WTC11 (cell line): ENCODE data around the gene PKN3. TPM values are rescaled to one million over a fixed set of nuclear protein-coding genes. Genes with fewer than 3 reads are reported as not detected.

Source experiments
- ATAC-seq: fragments of 200-7000 bp; cut with Tn5 transposase; 2 replicates; pipeline ENCODE4 v1.10.0; 2021; ENCODE audit warnings: mild to moderate bottlenecking, moderate library complexity
- CTCF ChIA-PET: fragments of 300-600 bp; sonication (Branson Sonifier 250); formaldehyde crosslinking; loops from one replicate; lab custom pipeline; 2021; ENCODE audit warnings: antibody characterized with exemption; lab: Charles Lee
- POLR2A ChIA-PET: fragments of 350-600 bp; sonication (Branson Sonifier 250); formaldehyde crosslinking; loops from one replicate; lab custom pipeline; 2021; ENCODE audit warnings: antibody characterized with exemption; lab: Charles Lee
- DNase-seq: peaks from one replicate; pipeline ENCODE4 v3.0.0; 2021; ENCODE audit warnings: low spot score
- H3K27ac Mint-ChIP-seq: 2 replicates; pipeline ENCODE4 v1.8.0; 2021; ENCODE audit warnings: mixed read lengths
- H3K27me3 Mint-ChIP-seq: 2 replicates; pipeline ENCODE4 v1.8.0; 2021; ENCODE audit warnings: low read depth, mild to moderate bottlenecking, moderate library complexity, mixed read lengths
- H3K36me3 Mint-ChIP-seq: 2 replicates; pipeline ENCODE4 v1.8.0; 2021; ENCODE audit warnings: mixed read lengths
- H3K4me1 Mint-ChIP-seq: 2 replicates; pipeline ENCODE4 v1.8.0; 2022; ENCODE audit warnings: mixed read lengths
- H3K4me3 Mint-ChIP-seq: 2 replicates; pipeline ENCODE4 v1.8.0; 2021; ENCODE audit warnings: mild to moderate bottlenecking, moderate library complexity, mixed read lengths
- H3K9me3 Mint-ChIP-seq: 2 replicates; pipeline ENCODE4 v1.8.0; 2021; ENCODE audit warnings: mixed read lengths
- CREB1 ChIP-seq: sonication (generic); formaldehyde crosslinking; IDR thresholded peaks from 2 replicates; pipeline ENCODE4 v1.8.0; 2023; ENCODE audit warnings: mild to moderate bottlenecking, missing genetic modification reagents
- IRF2 ChIP-seq: sonication (generic); formaldehyde crosslinking; IDR thresholded peaks from 2 replicates; pipeline ENCODE4 v1.8.0; 2022; ENCODE audit warnings: low read depth, missing genetic modification reagents, borderline replicate concordance
- NR1H2 ChIP-seq: sonication (generic); formaldehyde crosslinking; IDR thresholded peaks from 2 replicates; pipeline ENCODE4 v1.9.0; 2021; ENCODE audit warnings: mild to moderate bottlenecking, moderate library complexity, missing genetic modification reagents
- NR2C2 ChIP-seq: sonication (generic); formaldehyde crosslinking; IDR thresholded peaks from 2 replicates; pipeline ENCODE4 v1.8.0; 2022; ENCODE audit warnings: mild to moderate bottlenecking, missing genetic modification reagents
- PRRX2 ChIP-seq: fragments of 250-450 bp; sonication (Bioruptor Pico); IDR thresholded peaks from 2 replicates; pipeline ENCODE4 v1.8.0; 2021; ENCODE audit warnings: mild to moderate bottlenecking
- USF2 ChIP-seq: sonication (generic); formaldehyde crosslinking; IDR thresholded peaks from 2 replicates; pipeline ENCODE4 v1.8.1; 2023; ENCODE audit warnings: mild to moderate bottlenecking, missing genetic modification reagents, moderate library complexity
- ZNF317 ChIP-seq: sonication (generic); formaldehyde crosslinking; IDR thresholded peaks from 2 replicates; pipeline ENCODE4 v1.8.1; 2023; ENCODE audit warnings: low read depth, mild to moderate bottlenecking, moderate library complexity, missing genetic modification reagents, borderline replicate concordance
- ZNF512 ChIP-seq: sonication (generic); formaldehyde crosslinking; IDR thresholded peaks from 2 replicates; pipeline ENCODE4 v1.8.1; 2022; ENCODE audit warnings: missing genetic modification reagents, borderline replicate concordance
- total RNA-seq: library from RNA; stranded (reverse); gene quantifications from 3 replicates; pipeline ENCODE4 v1.2.3, GENCODE V29; 2021
- TF ChIP-seq, protein P1 (sequence below): sonication (generic); formaldehyde crosslinking; IDR thresholded peaks from 2 replicates; pipeline ENCODE4 v1.8.0; 2023; ENCODE audit warnings: missing genetic modification reagents
- TF ChIP-seq, protein P2 (sequence below): sonication (generic); formaldehyde crosslinking; IDR thresholded peaks from 2 replicates; pipeline ENCODE4 v1.8.0; 2023; ENCODE audit warnings: mild to moderate bottlenecking, missing genetic modification reagents
- TF ChIP-seq, protein P3 (sequence below): sonication (generic); formaldehyde crosslinking; IDR thresholded peaks from 2 replicates; pipeline ENCODE4 v1.8.0; 2022; ENCODE audit warnings: mild to moderate bottlenecking, missing genetic modification reagents
- TF ChIP-seq, protein P4 (sequence below): fragments of 250-450 bp; sonication (Bioruptor Pico); IDR thresholded peaks from 2 replicates; pipeline ENCODE4 v1.9.0; 2021; ENCODE audit warnings: moderate library complexity, mild to moderate bottlenecking, inconsistent platforms, borderline replicate concordance
- TF ChIP-seq, protein P5 (sequence below): sonication (generic); formaldehyde crosslinking; IDR thresholded peaks from 2 replicates; pipeline ENCODE4 v1.8.1; 2022; ENCODE audit warnings: mild to moderate bottlenecking, moderate library complexity, missing genetic modification reagents
- TF ChIP-seq, protein P6 (sequence below): fragments of 200-600 bp; IDR thresholded peaks from 2 replicates; pipeline ENCODE4 v1.8.0; 2022; ENCODE audit warnings: antibody characterized with exemption

Gene PKN3
- total RNA-seq, 1 experiment from 2014 or later = 24.1 TPM

- ATAC-seq = no peak
- H3K4me3 Mint-ChIP-seq = peak overlapping the region; percentile 83; the same call in 1 of the 2 replicates
- POLR2A ChIA-PET = interaction anchor here (0.7 kb wide), 1 partner anchor 309 kb away, joined by 4 read pairs; no protein-coding TSS in a partner anchor
Measured at GRCh38 chr9:128704356-128704670, 2.0 kb downstream of the PKN3 start.

GRCh38 chr9:128705051-128705965 lies 3.0 kb downstream of the PKN3 start:
- H3K9me3 Mint-ChIP-seq = no peaks in the 10 kb centered on the region
- H3K4me3 Mint-ChIP-seq = no peak overlapping the region
- peaks cover 4% of the 10 kb centered on the region; the same call in 1 of the 2 replicates for H3K4me1 Mint-ChIP-seq
- CTCF ChIA-PET = interaction anchor here (0.9 to 2.1 kb wide), 3 partner anchors 19 to 70 kb away, joined by 4 to 7 read pairs (median 4); partner anchors contain the start of gene ZDHHC12
- no peak overlapping the region for H3K27ac Mint-ChIP-seq
- TF ChIP-seq, protein P1, sequence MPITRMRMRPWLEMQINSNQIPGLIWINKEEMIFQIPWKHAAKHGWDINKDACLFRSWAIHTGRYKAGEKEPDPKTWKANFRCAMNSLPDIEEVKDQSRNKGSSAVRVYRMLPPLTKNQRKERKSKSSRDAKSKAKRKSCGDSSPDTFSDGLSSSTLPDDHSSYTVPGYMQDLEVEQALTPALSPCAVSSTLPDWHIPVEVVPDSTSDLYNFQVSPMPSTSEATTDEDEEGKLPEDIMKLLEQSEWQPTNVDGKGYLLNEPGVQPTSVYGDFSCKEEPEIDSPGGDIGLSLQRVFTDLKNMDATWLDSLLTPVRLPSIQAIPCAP (CRISPR knock-in tag) = no peak
- TF ChIP-seq, protein P2, sequence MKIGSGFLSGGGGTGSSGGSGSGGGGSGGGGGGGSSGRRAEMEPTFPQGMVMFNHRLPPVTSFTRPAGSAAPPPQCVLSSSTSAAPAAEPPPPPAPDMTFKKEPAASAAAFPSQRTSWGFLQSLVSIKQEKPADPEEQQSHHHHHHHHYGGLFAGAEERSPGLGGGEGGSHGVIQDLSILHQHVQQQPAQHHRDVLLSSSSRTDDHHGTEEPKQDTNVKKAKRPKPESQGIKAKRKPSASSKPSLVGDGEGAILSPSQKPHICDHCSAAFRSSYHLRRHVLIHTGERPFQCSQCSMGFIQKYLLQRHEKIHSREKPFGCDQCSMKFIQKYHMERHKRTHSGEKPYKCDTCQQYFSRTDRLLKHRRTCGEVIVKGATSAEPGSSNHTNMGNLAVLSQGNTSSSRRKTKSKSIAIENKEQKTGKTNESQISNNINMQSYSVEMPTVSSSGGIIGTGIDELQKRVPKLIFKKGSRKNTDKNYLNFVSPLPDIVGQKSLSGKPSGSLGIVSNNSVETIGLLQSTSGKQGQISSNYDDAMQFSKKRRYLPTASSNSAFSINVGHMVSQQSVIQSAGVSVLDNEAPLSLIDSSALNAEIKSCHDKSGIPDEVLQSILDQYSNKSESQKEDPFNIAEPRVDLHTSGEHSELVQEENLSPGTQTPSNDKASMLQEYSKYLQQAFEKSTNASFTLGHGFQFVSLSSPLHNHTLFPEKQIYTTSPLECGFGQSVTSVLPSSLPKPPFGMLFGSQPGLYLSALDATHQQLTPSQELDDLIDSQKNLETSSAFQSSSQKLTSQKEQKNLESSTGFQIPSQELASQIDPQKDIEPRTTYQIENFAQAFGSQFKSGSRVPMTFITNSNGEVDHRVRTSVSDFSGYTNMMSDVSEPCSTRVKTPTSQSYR (CRISPR knock-in tag) = no peak
- no peaks in the 10 kb centered on the region for H3K27me3 Mint-ChIP-seq
- peak; percentile 9 for DNase-seq
- POLR2A ChIA-PET = no interaction called here
- H3K36me3 Mint-ChIP-seq = peaks cover 4% of the 10 kb centered on the region; the same call in 1 of the 2 replicates
- no peak for ATAC-seq

More at GRCh38 chr9:128704356-128704670, 2.0 kb downstream of the PKN3 start:
- no peaks in the 10 kb centered on the region for H3K9me3 Mint-ChIP-seq
- TF ChIP-seq ZNF512 (CRISPR knock-in tag) (no peak), USF2 (CRISPR knock-in tag) (no peak), IRF2 (CRISPR knock-in tag) (no peak), NR1H2 (no peak), CREB1 (CRISPR knock-in tag) (no peak), PRRX2 (CRISPR knock-in tag) (no peak)
- TF ChIP-seq, protein P1 (CRISPR knock-in tag) = no peak
- TF ChIP-seq, protein P3, sequence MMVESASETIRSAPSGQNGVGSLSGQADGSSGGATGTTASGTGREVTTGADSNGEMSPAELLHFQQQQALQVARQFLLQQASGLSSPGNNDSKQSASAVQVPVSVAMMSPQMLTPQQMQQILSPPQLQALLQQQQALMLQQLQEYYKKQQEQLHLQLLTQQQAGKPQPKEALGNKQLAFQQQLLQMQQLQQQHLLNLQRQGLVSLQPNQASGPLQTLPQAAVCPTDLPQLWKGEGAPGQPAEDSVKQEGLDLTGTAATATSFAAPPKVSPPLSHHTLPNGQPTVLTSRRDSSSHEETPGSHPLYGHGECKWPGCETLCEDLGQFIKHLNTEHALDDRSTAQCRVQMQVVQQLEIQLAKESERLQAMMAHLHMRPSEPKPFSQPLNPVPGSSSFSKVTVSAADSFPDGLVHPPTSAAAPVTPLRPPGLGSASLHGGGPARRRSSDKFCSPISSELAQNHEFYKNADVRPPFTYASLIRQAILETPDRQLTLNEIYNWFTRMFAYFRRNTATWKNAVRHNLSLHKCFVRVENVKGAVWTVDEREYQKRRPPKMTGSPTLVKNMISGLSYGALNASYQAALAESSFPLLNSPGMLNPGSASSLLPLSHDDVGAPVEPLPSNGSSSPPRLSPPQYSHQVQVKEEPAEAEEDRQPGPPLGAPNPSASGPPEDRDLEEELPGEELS (CRISPR knock-in tag) = no peak
- DNase-seq = no peak
- CTCF ChIA-PET = interaction anchor here (0.7 to 2.1 kb wide), 4 partner anchors 20 to 69 kb away, joined by 3 to 7 read pairs (median 4); partner anchors contain the start of gene ZDHHC12
- H3K36me3 Mint-ChIP-seq = no peaks in the 10 kb centered on the region
- H3K27ac Mint-ChIP-seq = no peak overlapping the region
- H3K4me1 Mint-ChIP-seq = peaks cover 4% of the 10 kb centered on the region; the same call in 1 of the 2 replicates
- H3K27me3 Mint-ChIP-seq = no peaks in the 10 kb centered on the region

- POLR2A ChIA-PET = no interaction called here
- Mint-ChIP-seq H3K9me3 (no peaks in the 10 kb centered on the region), H3K27ac (no peak overlapping the region), H3K4me3 (no peak overlapping the region), H3K27me3 (no peaks in the 10 kb centered on the region), H3K4me1 (peaks cover 4% of the 10 kb centered on the region; the same call in 1 of the 2 replicates), H3K36me3 (peaks cover 6% of the 10 kb centered on the region; the same call in 1 of the 2 replicates)
- peak; percentile 0 for DNase-seq
- no peak for ATAC-seq
- CTCF ChIA-PET = interaction anchor here (1.8 kb wide), 1 partner anchor 18 kb away, joined by 4 read pairs; the partner anchor contains the start of gene ZDHHC12
- no peak for TF ChIP-seq NR2C2 (CRISPR knock-in tag)
- TF ChIP-seq, protein P4, sequence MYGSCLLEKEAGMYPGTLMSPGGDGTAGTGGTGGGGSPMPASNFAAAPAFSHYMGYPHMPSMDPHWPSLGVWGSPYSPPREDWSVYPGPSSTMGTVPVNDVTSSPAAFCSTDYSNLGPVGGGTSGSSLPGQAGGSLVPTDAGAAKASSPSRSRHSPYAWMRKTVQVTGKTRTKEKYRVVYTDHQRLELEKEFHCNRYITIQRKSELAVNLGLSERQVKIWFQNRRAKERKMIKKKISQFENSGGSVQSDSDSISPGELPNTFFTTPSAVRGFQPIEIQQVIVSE (CRISPR knock-in tag) = no peak
- TF ChIP-seq, protein P5, sequence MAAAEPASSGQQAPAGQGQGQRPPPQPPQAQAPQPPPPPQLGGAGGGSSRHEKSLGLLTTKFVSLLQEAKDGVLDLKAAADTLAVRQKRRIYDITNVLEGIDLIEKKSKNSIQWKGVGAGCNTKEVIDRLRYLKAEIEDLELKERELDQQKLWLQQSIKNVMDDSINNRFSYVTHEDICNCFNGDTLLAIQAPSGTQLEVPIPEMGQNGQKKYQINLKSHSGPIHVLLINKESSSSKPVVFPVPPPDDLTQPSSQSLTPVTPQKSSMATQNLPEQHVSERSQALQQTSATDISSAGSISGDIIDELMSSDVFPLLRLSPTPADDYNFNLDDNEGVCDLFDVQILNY (CRISPR knock-in tag) = no peak
- TF ChIP-seq ZNF317 (CRISPR knock-in tag) = no peak
- TF ChIP-seq, protein P6, sequence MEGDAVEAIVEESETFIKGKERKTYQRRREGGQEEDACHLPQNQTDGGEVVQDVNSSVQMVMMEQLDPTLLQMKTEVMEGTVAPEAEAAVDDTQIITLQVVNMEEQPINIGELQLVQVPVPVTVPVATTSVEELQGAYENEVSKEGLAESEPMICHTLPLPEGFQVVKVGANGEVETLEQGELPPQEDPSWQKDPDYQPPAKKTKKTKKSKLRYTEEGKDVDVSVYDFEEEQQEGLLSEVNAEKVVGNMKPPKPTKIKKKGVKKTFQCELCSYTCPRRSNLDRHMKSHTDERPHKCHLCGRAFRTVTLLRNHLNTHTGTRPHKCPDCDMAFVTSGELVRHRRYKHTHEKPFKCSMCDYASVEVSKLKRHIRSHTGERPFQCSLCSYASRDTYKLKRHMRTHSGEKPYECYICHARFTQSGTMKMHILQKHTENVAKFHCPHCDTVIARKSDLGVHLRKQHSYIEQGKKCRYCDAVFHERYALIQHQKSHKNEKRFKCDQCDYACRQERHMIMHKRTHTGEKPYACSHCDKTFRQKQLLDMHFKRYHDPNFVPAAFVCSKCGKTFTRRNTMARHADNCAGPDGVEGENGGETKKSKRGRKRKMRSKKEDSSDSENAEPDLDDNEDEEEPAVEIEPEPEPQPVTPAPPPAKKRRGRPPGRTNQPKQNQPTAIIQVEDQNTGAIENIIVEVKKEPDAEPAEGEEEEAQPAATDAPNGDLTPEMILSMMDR = no peak
Measured at GRCh38 chr9:128706045-128706444, 3.7 kb downstream of the PKN3 start.
